Astrocyte of the spinal cord (primary cell): ENCODE measurements around the gene RHOT1.

ENCODE experiments used
- DNase-seq: peaks from one replicate; pipeline ENCODE4 v3.0.0; 2011; ENCODE audit warnings: low read depth, low spot score
- H3K4me3 ChIP-seq: 2 replicates; pipeline ENCODE4 v1.5.1; 2011; ENCODE audit warnings: low read depth, mild to moderate bottlenecking, low read length, moderate library complexity
- in situ Hi-C: cut with HindIII; loops from 2 replicates; pipeline ENCODE4 v1.10.0; 2017; ENCODE audit warnings: low sequenced_read_pairs
- TF ChIP-seq, protein P1 (sequence below): IDR thresholded peaks from 2 replicates; pipeline ENCODE4 v1.5.1; 2012; ENCODE audit warnings: low read depth, mild to moderate bottlenecking, low read length, inconsistent platforms

The RHOT1 gene

GRCh38 chr17:32150358-32150757 is 8.1 kb downstream of the RHOT1 start:
- TF ChIP-seq, protein P1, sequence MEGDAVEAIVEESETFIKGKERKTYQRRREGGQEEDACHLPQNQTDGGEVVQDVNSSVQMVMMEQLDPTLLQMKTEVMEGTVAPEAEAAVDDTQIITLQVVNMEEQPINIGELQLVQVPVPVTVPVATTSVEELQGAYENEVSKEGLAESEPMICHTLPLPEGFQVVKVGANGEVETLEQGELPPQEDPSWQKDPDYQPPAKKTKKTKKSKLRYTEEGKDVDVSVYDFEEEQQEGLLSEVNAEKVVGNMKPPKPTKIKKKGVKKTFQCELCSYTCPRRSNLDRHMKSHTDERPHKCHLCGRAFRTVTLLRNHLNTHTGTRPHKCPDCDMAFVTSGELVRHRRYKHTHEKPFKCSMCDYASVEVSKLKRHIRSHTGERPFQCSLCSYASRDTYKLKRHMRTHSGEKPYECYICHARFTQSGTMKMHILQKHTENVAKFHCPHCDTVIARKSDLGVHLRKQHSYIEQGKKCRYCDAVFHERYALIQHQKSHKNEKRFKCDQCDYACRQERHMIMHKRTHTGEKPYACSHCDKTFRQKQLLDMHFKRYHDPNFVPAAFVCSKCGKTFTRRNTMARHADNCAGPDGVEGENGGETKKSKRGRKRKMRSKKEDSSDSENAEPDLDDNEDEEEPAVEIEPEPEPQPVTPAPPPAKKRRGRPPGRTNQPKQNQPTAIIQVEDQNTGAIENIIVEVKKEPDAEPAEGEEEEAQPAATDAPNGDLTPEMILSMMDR, result no peak
- no peak for DNase-seq
- in situ Hi-C loops, result no loop called here
- no peak overlapping the region for H3K4me3 ChIP-seq

GRCh38 chr17:32152130-32152529 is 9.8 kb downstream of the RHOT1 start:
- H3K4me3 ChIP-seq, result no peak overlapping the region
- in situ Hi-C loops, result no loop called here
- TF ChIP-seq, protein P1, result no peak
- DNase-seq, result no peak

GRCh38 chr17:32155896-32156295 is 13.6 kb downstream of the RHOT1 start:
- in situ Hi-C loops, result no loop called here
- no peak for DNase-seq
- TF ChIP-seq, protein P1, result no peak
- H3K4me3 ChIP-seq, result no peak overlapping the region

GRCh38 chr17:32156656-32157055 is 14.4 kb downstream of the RHOT1 start:
- in situ Hi-C loops, result no loop called here
- TF ChIP-seq, protein P1, result no peak
- no peak overlapping the region for H3K4me3 ChIP-seq
- no peak for DNase-seq

- no peak overlapping the region for H3K4me3 ChIP-seq
- DNase-seq, result peak; percentile 40
- TF ChIP-seq, protein P1, result no peak
- in situ Hi-C loops, result no loop called here
These were observed 14.9 kb downstream of the RHOT1 start for GRCh38 chr17:32157225-32157624.

DNA sequence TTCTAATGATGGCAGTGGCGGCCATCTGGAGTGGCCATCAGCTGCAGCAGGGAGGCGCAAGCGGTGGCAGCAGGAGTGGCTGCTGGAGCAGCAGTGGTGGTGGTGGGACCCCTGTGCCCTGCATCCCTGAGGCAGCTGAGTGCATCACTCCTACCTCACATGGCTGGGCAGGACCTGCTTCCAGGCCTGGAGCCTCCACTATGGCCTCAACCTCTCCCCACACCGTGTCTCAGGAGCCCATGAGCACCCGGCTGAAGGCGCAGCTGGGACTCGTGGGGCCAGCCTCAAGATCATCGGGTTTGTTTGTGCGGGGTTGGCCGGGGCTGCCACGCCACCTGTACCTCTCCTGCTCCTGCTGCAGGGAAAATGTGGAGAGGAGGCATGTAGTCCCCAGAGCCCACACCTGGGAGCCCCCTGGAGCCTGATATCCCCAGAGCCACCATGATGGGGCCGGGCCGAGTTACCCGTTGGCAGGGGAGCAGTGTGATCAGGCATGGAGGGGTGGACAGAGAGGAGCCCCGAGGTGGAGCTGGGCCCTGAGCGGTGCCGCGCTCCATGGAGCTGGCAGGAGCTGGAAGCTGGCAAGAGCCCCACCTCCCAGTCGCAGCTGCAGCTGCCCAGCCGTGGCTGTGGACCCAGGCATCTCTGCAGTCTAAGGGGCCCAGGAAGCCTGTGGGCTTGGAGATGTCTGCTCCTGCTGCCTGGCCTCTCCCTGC is 16.7 kb downstream of the RHOT1 start:
- TF ChIP-seq, protein P1, result no peak
- DNase-seq, result no peak
- in situ Hi-C loops, result no loop called here
- H3K4me3 ChIP-seq, result no peak overlapping the region
